Activated T-helper 2 cell treated with anti-CD3 and anti-CD28 coated beads, Interferon-gamma antibody, Interleukin-2, Interleukin-4, amounts not matched to agents 10 μg/mL and 5 μg/mL and 100 μg/mL, durations not matched to agents 14 hours and 24 hours and 36 hours (primary cell): ENCODE measurements around the gene DYNC2H1. TPM values are rescaled to one million over a fixed set of nuclear protein-coding genes. Genes with fewer than 3 reads are reported as not detected.

Experiments
- DNase-seq: peaks from one replicate; pipeline ENCODE4 v3.0.0; 2021; ENCODE audit warnings: low spot score
- H3K27ac Mint-ChIP-seq: one replicate; pipeline ENCODE4 v1.8.0; 2021; ENCODE audit warnings: mixed read lengths
- H3K27me3 Mint-ChIP-seq: one replicate; pipeline ENCODE4 v1.8.0; 2021; ENCODE audit warnings: low read depth, mixed read lengths
- H3K36me3 Mint-ChIP-seq: one replicate; pipeline ENCODE4 v1.8.0; 2021; ENCODE audit warnings: low read depth, mixed read lengths
- H3K4me1 Mint-ChIP-seq: one replicate; pipeline ENCODE4 v1.8.0; 2021; ENCODE audit warnings: low read depth, mixed read lengths
- H3K4me3 Mint-ChIP-seq: one replicate; pipeline ENCODE4 v1.8.0; 2021; ENCODE audit warnings: low read depth, mild to moderate bottlenecking, moderate library complexity, mixed read lengths
- H3K9me3 Mint-ChIP-seq: one replicate; pipeline ENCODE4 v1.8.0; 2021; ENCODE audit warnings: mixed read lengths
- intact Hi-C: fragments of 100-400 bp; cut with micrococcal nuclease; formaldehyde crosslinking; loops from one replicate; pipeline ENCODE4 v1.15.1; 2023
- total RNA-seq: library from RNA; stranded (reverse); gene quantifications from 2 replicates; pipeline ENCODE4 v1.2.3, GENCODE V29; 2022

The DYNC2H1 gene
- total RNA-seq, 1 donor from 2014 or later = 0.46 TPM

DNA sequence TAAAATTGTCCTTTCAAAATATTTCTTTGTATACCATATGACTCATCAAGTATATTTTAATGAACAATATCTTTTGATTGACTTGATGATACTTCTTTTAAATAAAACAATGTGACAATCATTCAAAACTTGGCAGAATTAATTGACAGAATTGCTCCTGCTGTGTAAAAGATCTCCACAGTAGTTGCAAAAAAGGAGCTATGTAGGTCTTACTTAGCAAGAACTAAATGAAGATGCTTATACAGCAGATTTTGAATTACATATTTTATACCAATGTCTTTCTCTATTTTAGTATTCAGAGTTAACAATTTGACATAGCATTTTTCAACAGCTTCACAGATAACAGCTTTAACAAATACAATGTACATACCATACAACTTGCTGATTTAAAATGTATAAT, 144.9 kb downstream of the DYNC2H1 start:
- no peak overlapping the region for H3K27ac Mint-ChIP-seq
- H3K4me1 Mint-ChIP-seq = no peaks in the 10 kb centered on the region
- no peak overlapping the region for H3K4me3 Mint-ChIP-seq
- no peaks in the 10 kb centered on the region for H3K9me3 Mint-ChIP-seq
- no peak for DNase-seq
- no peaks in the 10 kb centered on the region for H3K36me3 Mint-ChIP-seq
- intact Hi-C loops = no loop called here
- H3K27me3 Mint-ChIP-seq = no peaks in the 10 kb centered on the region

DNA sequence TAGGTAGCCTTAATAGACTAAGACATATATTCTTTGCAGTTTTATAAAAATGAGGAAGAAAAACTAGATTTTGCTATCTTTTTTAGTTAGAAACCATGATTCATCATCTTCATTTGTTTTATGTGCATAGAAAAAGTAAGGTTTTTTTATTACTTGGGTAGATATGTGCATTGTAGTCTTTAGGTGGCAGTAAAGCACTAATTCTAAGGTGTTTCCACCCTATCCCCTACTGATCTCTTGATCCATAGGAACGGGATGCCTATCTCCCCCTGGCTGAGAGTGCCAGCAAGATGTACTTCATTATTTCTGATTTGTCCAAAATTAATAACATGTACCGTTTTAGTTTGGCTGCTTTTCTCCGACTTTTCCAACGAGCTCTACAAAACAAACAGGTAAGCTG, 148.1 kb downstream of the DYNC2H1 start:
- H3K4me3 Mint-ChIP-seq = no peak overlapping the region
- H3K9me3 Mint-ChIP-seq = no peaks in the 10 kb centered on the region
- H3K27ac Mint-ChIP-seq = no peak overlapping the region
- no peak for DNase-seq
- intact Hi-C loops = no loop called here
- H3K4me1 Mint-ChIP-seq = no peaks in the 10 kb centered on the region
- no peaks in the 10 kb centered on the region for H3K27me3 Mint-ChIP-seq
- no peaks in the 10 kb centered on the region for H3K36me3 Mint-ChIP-seq

DNA sequence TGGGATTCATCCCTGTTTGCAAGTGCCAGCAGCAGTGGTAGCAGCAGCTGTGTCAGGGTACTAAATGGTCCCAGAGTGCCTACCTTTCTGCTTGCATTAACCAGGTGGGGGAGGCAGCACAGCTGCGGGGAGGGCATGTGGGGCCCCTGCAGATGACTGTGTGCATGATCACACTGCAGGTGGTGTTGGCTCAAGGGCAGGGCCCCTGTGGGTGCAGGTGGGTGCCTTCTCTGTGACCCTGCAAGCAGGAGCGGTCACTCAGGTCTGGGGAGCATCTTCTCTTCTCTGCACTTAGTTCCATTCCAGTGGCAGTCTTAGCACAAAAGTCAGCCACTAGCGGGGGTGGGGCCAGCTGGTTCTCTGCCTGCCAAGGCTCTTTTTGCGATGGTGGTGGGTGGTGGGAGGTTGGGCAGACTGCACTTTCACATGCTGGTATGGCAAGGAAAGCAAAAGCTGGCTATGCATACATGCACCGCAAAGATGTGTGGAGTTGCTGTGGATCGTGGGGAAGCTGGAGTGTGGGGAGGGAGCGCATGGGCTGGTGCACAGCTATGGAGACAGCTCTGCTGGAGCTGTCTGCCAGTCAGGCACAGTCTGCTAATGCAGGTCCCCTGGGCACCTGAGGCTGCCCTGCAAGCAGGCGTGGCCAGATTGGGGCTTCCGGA, 157.1 kb downstream of the DYNC2H1 start:
- Mint-ChIP-seq H3K4me3 (no peak overlapping the region), H3K27me3 (no peaks in the 10 kb centered on the region), H3K27ac (no peak overlapping the region)

DNA sequence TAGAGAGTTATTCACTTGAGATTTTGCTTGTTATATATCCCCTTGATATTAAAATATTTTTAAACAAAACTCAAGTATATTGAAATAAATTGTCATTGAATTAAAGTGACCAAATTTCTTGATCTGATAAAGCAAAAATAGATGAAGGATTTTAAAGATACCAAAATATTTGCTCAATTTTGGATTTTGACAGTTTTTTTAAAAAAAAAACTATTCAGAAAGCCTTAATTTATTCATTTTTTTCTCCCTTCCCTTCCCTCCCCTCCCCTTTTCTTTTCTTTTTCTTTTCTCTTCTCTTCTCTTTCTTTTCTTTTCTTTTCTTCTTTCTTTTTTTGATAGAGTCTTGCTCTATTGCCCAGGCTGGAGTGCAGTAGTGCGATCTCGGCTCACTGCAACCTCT, 163.7 kb downstream of the DYNC2H1 start:
- Mint-ChIP-seq H3K9me3 (no peaks in the 10 kb centered on the region), H3K4me3 (no peak overlapping the region), H3K27me3 (no peaks in the 10 kb centered on the region), H3K27ac (no peak overlapping the region), H3K36me3 (no peaks in the 10 kb centered on the region), H3K4me1 (no peaks in the 10 kb centered on the region)
- intact Hi-C loops = no loop called here
- no peak for DNase-seq

More for the DNA sequence above, 157.1 kb downstream of the DYNC2H1 start:
- intact Hi-C loops = no loop called here
- H3K4me1 Mint-ChIP-seq = no peaks in the 10 kb centered on the region
- no peaks in the 10 kb centered on the region for H3K9me3 Mint-ChIP-seq
- no peaks in the 10 kb centered on the region for H3K36me3 Mint-ChIP-seq
- DNase-seq = no peak

DNA sequence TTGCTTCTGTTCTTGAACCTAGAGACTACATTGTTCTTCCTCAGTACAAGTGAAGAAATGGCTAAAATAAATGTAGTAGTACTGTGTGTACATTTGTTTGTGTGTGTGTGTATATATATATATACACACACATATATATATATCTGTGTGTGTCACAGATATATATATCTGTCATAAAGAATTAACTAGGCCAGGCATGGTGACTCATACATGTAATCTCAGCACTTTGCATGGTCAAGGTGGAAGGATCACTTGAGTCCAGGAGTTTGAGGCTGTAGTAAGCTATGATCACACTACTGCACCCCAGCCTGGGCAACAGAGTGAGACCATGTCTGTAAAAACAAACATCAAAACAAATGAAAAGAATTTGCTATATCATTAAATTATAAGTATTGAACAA, 164.8 kb downstream of the DYNC2H1 start:
- no peaks in the 10 kb centered on the region for H3K27me3 Mint-ChIP-seq
- no peaks in the 10 kb centered on the region for H3K4me1 Mint-ChIP-seq
- no peak for DNase-seq
- no peaks in the 10 kb centered on the region for H3K36me3 Mint-ChIP-seq
- H3K4me3 Mint-ChIP-seq = no peak overlapping the region
- intact Hi-C loops = no loop called here
- no peak overlapping the region for H3K27ac Mint-ChIP-seq
- no peaks in the 10 kb centered on the region for H3K9me3 Mint-ChIP-seq

DNA sequence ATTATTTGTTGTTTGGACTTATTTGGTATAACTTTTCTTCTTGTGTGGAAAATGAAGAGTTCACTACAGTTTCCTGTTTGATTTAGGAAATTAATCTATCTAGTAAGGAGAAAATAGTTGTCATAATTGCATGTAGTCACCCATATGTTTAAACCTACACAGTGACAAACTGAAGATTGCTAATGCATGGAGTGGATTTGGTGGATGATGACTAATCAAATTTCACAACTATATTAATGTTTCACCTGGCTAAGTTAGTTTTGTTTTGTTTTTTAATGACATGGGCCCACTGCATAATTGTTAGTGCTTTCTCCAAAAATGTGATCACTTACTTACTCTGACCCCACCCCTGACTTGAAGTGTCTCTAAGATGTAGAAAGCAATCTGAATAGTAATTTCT, 170.6 kb downstream of the DYNC2H1 start:
- intact Hi-C loops = no loop called here
- DNase-seq = no peak
- Mint-ChIP-seq H3K4me3 (no peak overlapping the region), H3K27ac (no peak overlapping the region), H3K36me3 (no peaks in the 10 kb centered on the region), H3K27me3 (no peaks in the 10 kb centered on the region), H3K9me3 (no peaks in the 10 kb centered on the region), H3K4me1 (no peaks in the 10 kb centered on the region)

DNA sequence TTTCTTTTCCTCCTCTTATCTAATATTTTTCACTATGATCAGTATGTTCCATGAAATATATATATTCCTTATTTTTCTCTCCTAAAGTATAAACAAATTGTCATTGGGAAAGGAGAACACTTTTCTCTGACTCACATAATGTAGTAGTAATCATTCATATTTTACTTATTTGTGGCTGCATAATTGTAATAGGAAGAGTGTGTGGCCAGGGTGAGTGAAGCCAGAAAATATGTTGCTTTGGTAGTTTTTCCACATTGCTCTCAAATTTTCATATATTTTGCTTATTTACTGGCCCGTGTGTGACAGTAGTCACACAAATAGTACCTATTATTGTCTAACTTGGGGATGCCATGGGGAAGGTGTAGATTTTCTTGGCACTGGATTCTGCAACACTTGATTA, 172.1 kb downstream of the DYNC2H1 start:
- no peak overlapping the region for H3K4me3 Mint-ChIP-seq
- H3K27me3 Mint-ChIP-seq = no peaks in the 10 kb centered on the region
- no peaks in the 10 kb centered on the region for H3K36me3 Mint-ChIP-seq
- intact Hi-C loops = no loop called here
- H3K4me1 Mint-ChIP-seq = no peaks in the 10 kb centered on the region
- no peaks in the 10 kb centered on the region for H3K9me3 Mint-ChIP-seq
- no peak for DNase-seq
- no peak overlapping the region for H3K27ac Mint-ChIP-seq

DNA sequence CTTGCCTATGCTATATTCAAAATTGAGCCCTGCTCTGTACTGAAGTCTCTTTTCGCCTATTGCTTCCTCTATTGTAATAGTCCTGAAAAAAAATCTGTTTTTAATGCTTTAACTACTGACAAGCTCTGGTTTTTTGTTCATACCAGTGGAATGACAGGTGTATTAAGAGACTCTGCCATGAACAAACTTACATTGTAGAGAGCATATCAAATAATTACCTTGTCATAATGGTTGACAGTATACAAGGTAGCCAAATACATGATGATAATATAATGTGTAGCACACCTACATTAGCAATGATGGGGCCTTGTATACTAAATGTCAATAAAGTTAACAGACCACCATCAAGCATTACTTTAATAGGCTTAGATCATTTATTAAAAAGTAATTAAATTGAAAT, 175.0 kb downstream of the DYNC2H1 start:
- no peak for DNase-seq
- H3K36me3 Mint-ChIP-seq = no peaks in the 10 kb centered on the region
- no peaks in the 10 kb centered on the region for H3K27me3 Mint-ChIP-seq
- H3K4me1 Mint-ChIP-seq = no peaks in the 10 kb centered on the region
- intact Hi-C loops = no loop called here
- H3K4me3 Mint-ChIP-seq = no peak overlapping the region
- H3K9me3 Mint-ChIP-seq = no peaks in the 10 kb centered on the region
- no peak overlapping the region for H3K27ac Mint-ChIP-seq

DNA sequence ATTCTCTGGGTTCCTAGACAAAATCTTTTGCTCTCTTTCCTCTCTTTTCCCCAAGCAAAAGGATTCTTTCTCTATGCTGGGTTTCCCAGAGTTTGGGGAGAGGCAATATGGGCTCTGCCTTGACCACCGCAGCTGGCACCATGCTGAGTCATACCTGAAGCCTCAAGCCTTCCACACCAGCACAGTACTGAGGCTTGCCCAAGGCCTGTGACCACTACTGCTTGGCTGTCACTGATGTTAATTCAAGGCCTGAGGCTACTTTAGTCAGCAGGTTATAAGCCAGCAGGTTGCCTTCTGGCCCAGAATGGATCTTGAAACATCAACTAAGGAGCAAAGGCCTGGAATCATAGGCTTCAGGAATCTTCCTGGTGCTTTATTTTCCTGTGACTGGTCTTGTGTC, 185.3 kb downstream of the DYNC2H1 start:
- no peak for DNase-seq
- H3K27me3 Mint-ChIP-seq = no peaks in the 10 kb centered on the region
- H3K4me1 Mint-ChIP-seq = no peaks in the 10 kb centered on the region
- intact Hi-C loops = no loop called here
- H3K27ac Mint-ChIP-seq = no peak overlapping the region
- peaks cover 40% of the 10 kb centered on the region for H3K9me3 Mint-ChIP-seq
- H3K4me3 Mint-ChIP-seq = no peak overlapping the region
- H3K36me3 Mint-ChIP-seq = no peaks in the 10 kb centered on the region

DNA sequence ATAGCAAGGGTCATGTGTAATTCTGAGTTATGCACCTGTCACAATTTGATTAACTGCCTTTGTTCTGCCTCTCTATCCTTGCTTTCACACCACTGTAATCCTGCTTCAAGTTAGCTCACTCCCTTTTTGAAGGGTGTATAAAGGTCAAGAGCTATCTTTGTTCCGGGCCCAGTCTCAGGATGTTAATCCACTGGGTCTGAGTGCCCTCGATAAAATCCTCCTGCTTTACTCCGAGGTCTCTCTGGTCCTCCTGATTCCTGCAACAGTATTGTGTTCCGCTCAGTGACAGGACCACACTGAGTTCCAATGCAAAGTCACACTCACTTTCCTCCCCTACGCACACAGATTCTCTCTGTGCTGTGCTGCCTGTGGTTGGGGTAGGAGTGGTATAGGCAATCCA, 186.5 kb downstream of the DYNC2H1 start:
- peaks cover 40% of the 10 kb centered on the region for H3K9me3 Mint-ChIP-seq
- no peaks in the 10 kb centered on the region for H3K27me3 Mint-ChIP-seq
- no peaks in the 10 kb centered on the region for H3K4me1 Mint-ChIP-seq
- H3K4me3 Mint-ChIP-seq = no peak overlapping the region
- DNase-seq = no peak
- intact Hi-C loops = no loop called here
- no peaks in the 10 kb centered on the region for H3K36me3 Mint-ChIP-seq
- no peak overlapping the region for H3K27ac Mint-ChIP-seq

DNA sequence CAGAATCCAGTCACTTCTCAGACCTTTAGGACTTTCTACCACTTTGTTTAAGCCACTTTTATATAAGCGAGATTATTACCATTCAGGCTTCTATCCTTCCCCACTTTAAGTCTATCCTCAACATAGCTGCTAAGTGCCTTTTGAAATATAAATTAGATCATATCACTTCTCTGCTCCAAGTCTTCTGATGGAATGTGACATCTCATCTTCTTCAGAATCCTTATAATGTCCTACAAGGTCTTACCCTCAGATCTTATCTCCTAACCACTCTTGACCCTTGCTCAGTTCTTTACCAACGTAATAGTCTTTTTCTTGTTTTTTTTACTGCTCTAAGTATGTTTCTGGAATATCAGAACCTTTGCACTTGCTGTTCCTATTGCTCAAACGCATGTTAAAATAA, 188.7 kb downstream of the DYNC2H1 start:
- Mint-ChIP-seq H3K4me1 (no peaks in the 10 kb centered on the region), H3K36me3 (no peaks in the 10 kb centered on the region), H3K4me3 (no peak overlapping the region), H3K27ac (no peak overlapping the region), H3K9me3 (peaks cover 27% of the 10 kb centered on the region), H3K27me3 (no peaks in the 10 kb centered on the region)
- DNase-seq = no peak
- intact Hi-C loops = no loop called here

DNA sequence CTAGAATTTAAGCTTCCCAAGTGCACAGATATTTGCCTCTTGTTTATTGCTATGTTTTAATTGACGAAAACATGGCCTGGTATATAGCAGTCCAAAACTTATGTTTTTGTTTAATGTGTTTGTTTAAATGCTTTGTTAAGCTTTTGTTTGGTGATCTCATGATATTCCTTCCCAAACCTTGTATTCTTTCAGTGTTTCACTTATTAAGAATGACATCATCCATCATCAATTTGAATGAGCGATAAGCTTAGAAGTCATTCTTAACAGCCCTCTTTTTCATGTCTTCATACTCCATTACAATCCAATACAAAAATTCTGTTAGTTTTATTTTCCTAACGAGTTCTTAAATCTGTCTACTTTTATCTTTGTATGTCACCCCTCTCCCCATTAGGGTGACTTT, 206.0 kb downstream of the DYNC2H1 start:
- DNase-seq = no peak
- Mint-ChIP-seq H3K27me3 (no peaks in the 10 kb centered on the region), H3K9me3 (no peaks in the 10 kb centered on the region), H3K4me1 (no peaks in the 10 kb centered on the region), H3K4me3 (no peak overlapping the region), H3K27ac (no peak overlapping the region), H3K36me3 (no peaks in the 10 kb centered on the region)
- intact Hi-C loops = no loop called here

DNA sequence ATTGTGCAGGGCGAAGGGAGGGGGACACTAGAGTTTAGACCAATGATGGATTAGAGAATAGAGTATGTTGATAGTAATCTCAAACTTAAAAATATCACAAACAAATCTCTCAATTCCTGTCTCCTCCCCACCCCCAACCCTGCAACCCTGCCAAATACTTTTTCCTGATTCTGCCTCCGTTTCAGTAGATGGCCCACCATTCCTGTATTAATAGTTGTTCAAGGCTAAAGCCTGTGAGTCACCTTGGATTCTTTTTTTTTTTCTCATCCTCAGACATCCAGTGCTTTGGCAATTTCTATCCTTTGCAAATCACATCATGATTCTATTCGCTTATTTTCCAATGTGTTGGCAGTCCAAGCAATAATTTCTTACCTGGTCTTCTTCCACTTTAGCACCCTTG, 207.9 kb downstream of the DYNC2H1 start:
- Mint-ChIP-seq H3K27ac (no peak overlapping the region), H3K36me3 (no peaks in the 10 kb centered on the region), H3K9me3 (no peaks in the 10 kb centered on the region), H3K4me3 (no peak overlapping the region), H3K4me1 (no peaks in the 10 kb centered on the region), H3K27me3 (no peaks in the 10 kb centered on the region)
- intact Hi-C loops = no loop called here
- DNase-seq = no peak

DNA sequence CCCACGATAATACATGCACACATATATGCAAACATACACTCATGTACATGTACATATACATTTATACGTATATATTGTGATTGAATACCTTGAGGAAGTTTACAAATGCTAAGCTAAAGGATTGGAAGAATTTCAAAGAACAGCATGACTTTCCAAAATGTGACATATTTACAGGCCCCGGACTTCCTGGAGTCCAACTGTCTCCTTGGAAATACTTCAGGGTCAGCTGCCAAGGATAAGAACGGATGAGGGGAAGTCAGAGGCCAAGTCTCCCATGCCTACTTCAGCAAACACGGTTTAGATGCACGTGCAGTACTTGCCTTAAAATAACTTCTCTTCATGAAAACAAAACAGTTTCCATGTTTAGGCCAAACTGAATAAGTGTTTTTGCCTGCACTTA, 213.6 kb downstream of the DYNC2H1 start:
- Mint-ChIP-seq H3K27me3 (no peaks in the 10 kb centered on the region), H3K36me3 (no peaks in the 10 kb centered on the region), H3K27ac (no peak overlapping the region), H3K9me3 (no peaks in the 10 kb centered on the region), H3K4me3 (no peak overlapping the region), H3K4me1 (peaks cover 3% of the 10 kb centered on the region)
- no peak for DNase-seq
- intact Hi-C loops = no loop called here
